ENCODE data around the gene KASH5.

KASH5 gene

DNA sequence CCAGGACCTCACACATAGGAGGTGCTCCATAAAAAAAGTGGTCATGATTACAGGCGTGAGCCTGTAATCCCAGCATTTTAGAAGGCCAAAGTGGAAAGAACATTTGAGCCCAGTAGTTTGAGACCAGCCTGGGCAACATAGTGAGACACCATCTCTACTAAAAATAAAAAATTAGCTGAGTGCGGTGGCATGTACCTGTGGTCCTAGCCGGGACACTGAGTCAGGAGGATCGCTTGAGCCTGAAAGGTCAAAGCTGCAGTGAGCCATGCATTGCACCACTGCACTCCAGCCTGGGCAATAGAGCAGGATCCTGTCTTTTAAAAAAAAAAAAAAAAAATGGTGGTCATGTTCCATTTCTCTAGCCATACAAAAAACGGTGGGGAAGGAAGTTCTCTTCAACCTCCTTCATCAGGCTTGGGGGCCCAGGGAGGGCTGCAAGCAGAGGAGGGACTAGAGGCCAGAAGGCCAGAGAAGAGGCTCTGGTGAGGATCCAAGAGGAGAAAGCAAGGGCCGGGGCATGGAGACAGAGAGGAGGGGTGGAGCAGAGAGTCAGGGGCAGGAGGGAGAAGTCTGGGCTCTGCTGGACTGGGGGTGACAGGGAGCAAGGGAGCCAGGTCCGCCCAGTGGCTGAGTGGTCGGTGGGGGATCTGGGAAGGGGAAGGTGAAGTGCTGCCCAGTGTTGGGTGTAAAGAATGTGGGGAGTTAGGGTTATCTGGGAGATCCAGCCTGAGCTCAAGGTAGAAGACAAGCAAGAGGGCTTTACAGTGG, 8.9 kb downstream of the KASH5 start:
- DNase-seq, result no peak
- Histone ChIP-seq H3K4me3 (ENCODE audit: low read depth, low read length) (no peak overlapping the region), H3K27me3 (ENCODE audit: insufficient read depth, low read depth, severe bottlenecking) (no peaks in the 10 kb centered on the region), H3K9me3 (ENCODE audit: severe bottlenecking) (no peaks in the 10 kb centered on the region), H3K36me3 (no peaks in the 10 kb centered on the region), H3K27ac (peak overlapping the region; percentile 78)
- TF ChIP-seq, protein P1, sequence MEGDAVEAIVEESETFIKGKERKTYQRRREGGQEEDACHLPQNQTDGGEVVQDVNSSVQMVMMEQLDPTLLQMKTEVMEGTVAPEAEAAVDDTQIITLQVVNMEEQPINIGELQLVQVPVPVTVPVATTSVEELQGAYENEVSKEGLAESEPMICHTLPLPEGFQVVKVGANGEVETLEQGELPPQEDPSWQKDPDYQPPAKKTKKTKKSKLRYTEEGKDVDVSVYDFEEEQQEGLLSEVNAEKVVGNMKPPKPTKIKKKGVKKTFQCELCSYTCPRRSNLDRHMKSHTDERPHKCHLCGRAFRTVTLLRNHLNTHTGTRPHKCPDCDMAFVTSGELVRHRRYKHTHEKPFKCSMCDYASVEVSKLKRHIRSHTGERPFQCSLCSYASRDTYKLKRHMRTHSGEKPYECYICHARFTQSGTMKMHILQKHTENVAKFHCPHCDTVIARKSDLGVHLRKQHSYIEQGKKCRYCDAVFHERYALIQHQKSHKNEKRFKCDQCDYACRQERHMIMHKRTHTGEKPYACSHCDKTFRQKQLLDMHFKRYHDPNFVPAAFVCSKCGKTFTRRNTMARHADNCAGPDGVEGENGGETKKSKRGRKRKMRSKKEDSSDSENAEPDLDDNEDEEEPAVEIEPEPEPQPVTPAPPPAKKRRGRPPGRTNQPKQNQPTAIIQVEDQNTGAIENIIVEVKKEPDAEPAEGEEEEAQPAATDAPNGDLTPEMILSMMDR (IDR thresholded peaks at IDR 0.05; ENCODE audit: low read depth, low read length), result no peak

DNA sequence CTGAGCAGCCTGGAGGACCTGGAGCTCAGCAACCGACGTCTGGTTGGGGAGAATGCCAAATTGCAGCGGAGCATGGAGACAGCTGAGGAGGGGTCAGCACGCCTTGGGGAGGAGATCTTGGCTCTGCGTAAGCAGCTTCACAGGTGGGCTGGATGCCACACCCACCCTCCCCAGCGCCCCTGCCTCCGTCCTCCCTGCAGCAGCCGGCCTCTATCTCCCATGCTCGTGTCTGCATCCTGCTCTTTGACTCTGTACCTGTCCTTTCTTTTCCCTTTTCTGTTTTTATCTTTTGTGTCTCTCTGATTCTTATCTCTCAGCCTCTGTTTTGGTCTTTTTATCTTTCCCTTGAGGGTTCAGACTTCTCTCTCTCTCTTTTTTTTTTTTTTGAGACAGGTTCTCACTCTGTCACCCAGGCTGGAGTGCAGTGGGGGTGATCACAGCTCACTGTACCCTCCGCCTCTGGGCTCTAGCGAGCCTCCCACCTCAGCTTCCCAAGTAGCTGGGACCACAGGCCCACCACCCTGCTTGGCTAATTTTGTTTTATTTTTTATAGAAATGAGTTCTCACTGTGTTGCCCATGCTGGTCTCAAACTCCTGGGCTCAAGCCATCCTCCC, 10.1 kb downstream of the KASH5 start:
- DNase-seq, result no peak
- TF ChIP-seq, protein P1 (IDR thresholded peaks at IDR 0.05; ENCODE audit: low read depth, low read length), result no peak
- Histone ChIP-seq H3K36me3 (no peaks in the 10 kb centered on the region), H3K27me3 (ENCODE audit: insufficient read depth, low read depth, severe bottlenecking) (no peaks in the 10 kb centered on the region), H3K9me3 (ENCODE audit: severe bottlenecking) (no peaks in the 10 kb centered on the region), H3K4me3 (ENCODE audit: low read depth, low read length) (no peak overlapping the region), H3K27ac (peak overlapping the region; percentile 78)

DNA sequence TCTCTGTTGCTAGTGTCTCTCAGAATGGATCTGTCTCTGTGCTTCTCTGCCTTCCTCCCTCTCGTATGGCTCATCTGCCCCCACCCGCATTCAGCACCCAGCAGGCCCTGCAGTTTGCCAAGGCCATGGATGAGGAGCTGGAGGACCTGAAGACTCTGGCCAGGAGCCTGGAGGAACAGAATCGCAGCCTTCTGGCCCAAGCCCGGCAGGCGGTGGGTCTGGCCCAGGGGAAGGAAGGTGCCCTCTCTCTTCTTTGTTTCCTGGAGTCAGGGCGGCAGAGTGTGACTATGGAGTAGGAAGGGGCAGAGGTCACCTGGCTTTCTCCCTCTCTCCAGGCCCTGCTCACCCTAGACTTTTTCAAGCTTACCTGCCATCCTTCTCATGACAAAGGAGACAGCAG, 10.9 kb downstream of the KASH5 start:
- TF ChIP-seq, protein P1 (IDR thresholded peaks at IDR 0.05; ENCODE audit: low read depth, low read length), result no peak
- Histone ChIP-seq H3K9me3 (ENCODE audit: severe bottlenecking) (no peaks in the 10 kb centered on the region), H3K27me3 (ENCODE audit: insufficient read depth, low read depth, severe bottlenecking) (no peaks in the 10 kb centered on the region), H3K27ac (peak overlapping the region; percentile 32; the same call in 1 of the 2 replicates), H3K4me3 (ENCODE audit: low read depth, low read length) (no peak overlapping the region), H3K36me3 (no peaks in the 10 kb centered on the region)
- no peak for DNase-seq

DNA sequence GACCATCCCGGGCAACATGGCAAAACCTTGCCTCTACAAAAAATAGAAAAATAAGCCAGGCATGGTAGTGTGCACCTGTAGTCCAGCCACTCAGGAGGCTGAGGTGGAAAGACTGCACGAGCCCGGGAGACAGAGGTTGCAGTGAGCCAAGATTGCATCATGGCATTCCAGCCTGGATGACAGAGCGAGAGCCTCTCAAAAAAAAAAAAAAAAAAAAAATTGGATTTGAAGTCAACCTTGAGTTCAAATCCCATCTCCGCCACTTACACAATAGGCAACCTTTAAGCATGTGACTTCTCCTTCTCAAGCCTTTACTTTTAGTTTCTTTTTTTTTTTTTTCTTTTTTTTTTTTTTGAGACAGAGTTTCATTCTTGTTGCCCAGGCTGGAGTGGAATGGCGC, 12.0 kb downstream of the KASH5 start:
- DNase-seq, result no peak
- Histone ChIP-seq H3K9me3 (ENCODE audit: severe bottlenecking) (no peaks in the 10 kb centered on the region), H3K4me3 (ENCODE audit: low read depth, low read length) (no peak overlapping the region), H3K27me3 (ENCODE audit: insufficient read depth, low read depth, severe bottlenecking) (no peaks in the 10 kb centered on the region), H3K36me3 (no peaks in the 10 kb centered on the region), H3K27ac (no peak overlapping the region)
- TF ChIP-seq, protein P1 (IDR thresholded peaks at IDR 0.05; ENCODE audit: low read depth, low read length), result no peak

DNA sequence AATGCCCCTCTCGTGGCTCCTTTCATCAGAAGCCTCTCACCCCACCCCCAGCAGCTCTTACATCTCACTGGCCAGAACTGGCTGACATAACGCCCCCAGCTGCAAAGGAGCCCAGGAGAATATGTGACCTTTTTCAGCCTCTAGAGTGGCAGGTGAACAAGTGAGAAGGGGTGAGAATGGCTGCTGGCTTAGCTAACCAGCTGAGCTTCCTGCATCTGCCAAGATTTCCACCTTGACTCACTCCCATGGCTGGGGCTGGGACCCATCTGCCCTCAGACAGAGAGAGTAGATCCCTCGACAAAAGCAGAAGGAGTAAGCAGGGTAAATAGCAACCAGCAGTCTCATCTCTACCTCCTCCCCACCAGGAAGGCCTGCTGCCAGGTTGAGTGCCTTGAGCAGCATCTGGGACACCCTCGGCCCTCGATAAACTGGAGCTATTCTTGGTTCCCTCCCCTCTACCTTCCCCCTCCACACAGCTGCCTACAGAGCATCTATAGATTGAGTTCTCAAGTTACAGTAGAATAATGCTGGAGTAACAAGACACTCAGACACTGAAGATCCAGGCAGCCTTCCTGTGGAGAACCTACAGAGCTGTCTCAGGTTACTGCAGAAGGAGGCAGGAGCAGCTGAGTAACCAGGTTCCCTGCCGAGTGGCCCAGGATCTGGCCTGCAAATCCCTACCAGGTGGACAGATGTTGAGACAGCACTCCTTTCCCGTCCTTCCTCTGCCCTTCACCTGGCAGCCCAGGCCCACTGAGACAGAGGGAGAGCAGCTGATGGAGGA, 15.5 kb downstream of the KASH5 start:
- H3K27ac ChIP-seq, result peak overlapping the region; percentile 77
- no peaks in the 10 kb centered on the region for H3K27me3 ChIP-seq (ENCODE audit: insufficient read depth, low read depth, severe bottlenecking)
- DNase-seq, result peak; percentile 63
- H3K4me3 ChIP-seq (ENCODE audit: low read depth, low read length), result no peak overlapping the region
- H3K36me3 ChIP-seq, result no peaks in the 10 kb centered on the region
- no peaks in the 10 kb centered on the region for H3K9me3 ChIP-seq (ENCODE audit: severe bottlenecking)
- TF ChIP-seq, protein P1 (IDR thresholded peaks at IDR 0.05; ENCODE audit: low read depth, low read length), result no peak

Measured in WERI-Rb-1 (cell line).